Activated CD4-positive, alpha-beta T cell treated with anti-CD3 and anti-CD28 coated beads, Interleukin-2, amount 50 U/mL, for 4 hours (primary cell): ENCODE data around the gene BMPR2.
"Not testable (repeated sequence)": the region's sequence is repeated elsewhere in the genome, so short reads cannot be mapped to it uniquely, and the experiment has no call there.

Experiments used
- DNase-seq, 2 experiments: peaks; one replicate each; pipeline ENCODE4 v3.0.0-alpha.2; 2020

Gene BMPR2

DNA sequence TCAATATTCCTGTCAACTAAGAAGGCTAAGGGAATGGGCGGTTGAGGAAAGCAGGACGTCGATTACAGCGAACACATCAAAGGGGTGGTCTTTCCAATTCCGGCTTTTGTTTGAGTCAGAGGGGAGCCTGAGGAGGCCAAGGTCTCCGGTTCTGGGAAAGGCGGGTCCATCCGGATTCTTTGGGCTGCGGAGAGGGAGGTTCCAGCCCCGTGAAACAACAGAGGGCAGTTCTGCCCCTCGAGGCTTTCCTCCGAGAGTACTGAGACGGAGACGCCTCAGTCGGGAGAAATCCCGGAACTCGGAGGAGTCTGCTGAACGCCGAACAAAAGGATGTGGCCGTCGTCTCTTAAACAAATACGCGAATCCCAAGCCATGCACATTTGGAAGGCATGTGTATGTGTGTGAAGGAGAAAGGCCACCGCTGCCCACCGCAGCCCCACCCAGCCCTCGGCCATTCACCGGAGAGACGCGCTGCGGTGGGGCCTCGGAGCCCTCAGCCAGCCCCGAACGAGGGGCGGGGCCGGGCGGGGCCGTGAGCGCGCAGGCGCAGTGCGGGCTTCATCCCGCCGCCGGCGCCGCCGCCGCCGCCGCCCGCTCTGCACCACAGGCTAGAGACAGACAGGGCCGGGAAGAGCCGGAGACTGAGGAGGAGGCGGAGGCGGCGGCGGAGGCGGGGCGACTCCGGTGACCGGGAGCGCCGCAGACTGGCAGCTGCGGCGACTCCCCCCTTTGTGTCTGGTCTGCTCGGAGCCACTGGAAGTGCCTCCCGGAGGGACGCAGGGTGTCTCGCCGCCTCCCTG, at the start of gene BMPR2:
BMPR2 (plus strand) TSS at position 719 of the 800 bp plus-strand sequence. CDS start 1,148 bp downstream, outside the sequence.
- peak; percentile 72 to 75 for DNase-seq

GRCh38 chr2:202327858-202328257, 48.3 kb upstream of the BMPR2 start:
- DNase-seq = no peak

DNA sequence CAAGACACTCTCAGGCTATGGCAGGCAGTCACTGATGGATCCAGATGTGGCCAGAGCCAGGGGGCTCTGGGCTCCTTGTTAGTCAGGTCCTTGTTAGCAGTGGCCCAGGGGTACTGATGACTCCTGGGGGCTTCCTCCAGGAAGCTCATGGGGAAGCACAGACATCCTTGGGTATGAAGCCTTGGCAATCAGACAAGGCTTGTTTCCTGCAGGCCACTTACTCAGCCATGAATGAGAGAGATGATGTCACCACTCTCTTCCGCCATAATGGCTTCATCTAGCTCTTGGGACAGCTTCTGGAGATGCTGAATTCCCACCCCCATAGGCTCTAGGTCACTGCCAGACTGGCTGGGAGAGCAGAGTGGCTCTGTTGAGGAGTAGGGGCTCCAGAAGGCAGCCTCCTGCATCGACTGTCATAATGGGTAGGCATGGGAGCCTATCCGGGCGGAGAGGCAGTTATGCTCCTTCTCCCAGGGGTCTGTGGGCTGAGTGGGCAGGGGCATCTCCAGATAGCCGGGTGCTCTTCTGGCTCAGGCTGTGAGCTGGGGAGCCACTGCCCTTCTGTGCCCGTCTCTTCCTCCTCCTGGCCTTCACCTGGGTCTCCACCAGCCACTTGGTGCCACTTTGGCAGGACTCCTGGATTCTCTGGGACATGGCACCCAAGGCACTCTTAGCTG, 40.2 kb upstream of the BMPR2 start:
- DNase-seq = no peak

DNA sequence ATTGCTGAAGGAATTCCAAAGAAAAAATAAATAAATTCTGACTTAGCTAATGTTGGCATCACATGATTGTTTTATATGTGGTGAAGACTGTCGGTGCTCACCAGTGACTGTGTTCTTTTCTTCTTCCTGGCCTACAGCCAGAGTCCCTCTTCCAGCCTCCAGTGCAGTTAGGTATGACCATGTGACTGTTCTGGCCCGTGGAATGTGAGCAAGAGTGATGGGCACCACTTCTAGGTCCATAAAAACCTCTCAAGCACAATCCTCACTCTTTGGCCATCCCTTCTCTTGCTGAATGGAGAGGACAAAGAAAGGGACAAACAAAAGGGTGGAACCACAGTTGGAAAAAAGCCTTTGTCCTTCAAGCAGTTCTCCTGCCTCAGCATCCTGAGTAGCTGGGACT, 39.0 kb upstream of the BMPR2 start:
- no peak for DNase-seq

- no peak for DNase-seq
Observed at GRCh38 chr2:202337706-202338346, 38.3 kb upstream of the BMPR2 start.

DNA sequence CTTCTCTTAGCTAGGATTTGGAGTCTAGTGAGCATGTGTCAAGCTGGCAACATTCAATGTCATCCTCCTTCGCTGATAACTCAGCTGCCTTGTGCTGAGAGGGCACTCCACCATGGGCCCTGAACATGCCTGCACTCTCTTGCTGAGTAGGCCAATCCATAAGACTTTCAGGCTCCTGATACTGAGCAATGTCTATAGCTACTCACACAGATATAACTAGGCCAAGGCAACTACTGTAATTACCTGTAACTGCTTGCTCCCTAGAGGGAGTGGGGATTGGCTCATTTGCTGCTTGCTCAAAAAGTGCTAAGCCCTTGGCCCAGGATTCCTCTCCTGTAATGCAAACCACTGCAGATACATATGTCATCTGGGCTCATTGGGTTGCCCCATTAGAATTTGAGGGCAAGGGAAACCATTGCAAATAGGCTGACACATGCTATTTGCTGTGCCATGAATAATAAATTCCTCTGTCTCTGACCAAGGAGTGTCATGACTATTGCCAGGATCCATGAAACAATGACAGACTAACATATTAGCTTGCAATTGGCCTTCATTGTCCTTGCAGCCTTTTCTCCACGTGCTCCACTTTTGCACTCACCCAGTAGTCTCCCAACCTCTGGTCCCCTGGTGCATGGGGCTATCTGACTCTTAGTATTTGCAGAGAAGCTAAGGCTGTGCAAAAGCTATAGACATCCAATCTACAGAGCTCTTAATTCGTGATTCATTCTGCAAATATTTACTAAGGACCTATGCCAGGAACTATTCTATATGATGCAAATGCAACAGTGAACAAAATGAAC, 36.9 kb upstream of the BMPR2 start:
- no peak for DNase-seq

DNA sequence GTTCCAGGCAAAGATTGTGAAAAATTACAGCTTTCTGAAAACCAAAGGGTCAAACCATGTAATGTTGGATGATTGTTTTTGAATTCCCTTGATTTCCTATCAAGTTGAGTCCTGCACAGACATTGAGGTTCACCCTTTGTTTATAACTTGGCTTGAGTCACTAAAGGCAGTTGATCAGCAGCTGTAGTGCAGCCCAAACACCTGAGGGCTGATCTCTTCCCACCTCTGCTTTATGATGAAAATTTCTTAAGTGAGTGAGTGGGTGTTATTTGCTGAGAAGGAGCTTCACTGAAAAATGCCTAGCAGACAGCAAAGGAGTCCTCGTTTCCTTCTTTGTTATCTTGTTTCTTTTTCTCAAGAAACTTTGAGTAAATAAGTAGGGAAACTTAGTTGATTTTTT, 31.9 kb upstream of the BMPR2 start:
- no peak for DNase-seq

GRCh38 chr2:202346180-202346579, 29.9 kb upstream of the BMPR2 start:
- no peak for DNase-seq

- DNase-seq = no peak
Observed at GRCh38 chr2:202353430-202353829, 22.7 kb upstream of the BMPR2 start.

GRCh38 chr2:202355993-202356505, 20.1 kb upstream of the BMPR2 start:
- no peak for DNase-seq

GRCh38 chr2:202358924-202359323, 17.2 kb upstream of the BMPR2 start:
- DNase-seq = not testable (repeated sequence)

DNA sequence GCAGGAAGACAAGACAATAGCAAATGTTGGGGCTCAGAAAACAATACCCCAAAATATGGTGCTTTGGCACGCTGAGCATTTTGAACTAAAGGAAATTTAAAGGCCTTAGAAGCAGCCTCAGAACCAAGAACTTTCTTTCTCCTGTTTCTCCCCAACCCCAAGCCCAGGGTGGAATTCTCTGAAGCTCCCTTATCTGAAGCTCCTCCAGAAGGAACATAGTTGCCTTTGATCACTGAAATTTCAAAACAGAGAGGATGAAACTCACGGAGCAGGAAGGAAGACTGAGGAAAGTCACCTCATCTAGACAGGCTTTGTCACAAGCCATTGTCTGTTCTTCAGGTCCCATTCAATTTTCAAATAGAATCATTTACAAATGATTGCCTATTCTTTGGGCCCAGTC, 15.5 kb upstream of the BMPR2 start:
- no peak for DNase-seq

GRCh38 chr2:202361108-202361507, 15.0 kb upstream of the BMPR2 start:
- DNase-seq = no peak

DNA sequence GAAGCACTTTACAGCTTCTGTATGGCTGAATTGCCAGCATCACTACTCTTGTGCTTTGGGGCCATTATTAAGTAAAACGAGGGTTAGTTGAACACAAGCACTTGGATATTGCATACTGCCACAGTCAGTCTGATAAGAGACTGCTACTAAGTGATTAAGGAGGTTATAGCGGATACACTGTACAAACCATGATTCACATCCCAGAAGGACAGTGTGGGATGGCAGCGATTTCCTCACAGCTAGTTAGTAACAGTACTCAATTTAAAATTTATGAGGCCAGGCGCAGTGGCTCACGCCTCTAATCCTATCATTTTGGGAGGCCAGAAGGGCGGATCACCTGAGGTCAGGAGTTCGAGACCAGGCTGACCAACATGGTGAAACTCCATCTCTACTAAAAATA, 2.6 kb upstream of the BMPR2 start:
- DNase-seq = no peak

DNA sequence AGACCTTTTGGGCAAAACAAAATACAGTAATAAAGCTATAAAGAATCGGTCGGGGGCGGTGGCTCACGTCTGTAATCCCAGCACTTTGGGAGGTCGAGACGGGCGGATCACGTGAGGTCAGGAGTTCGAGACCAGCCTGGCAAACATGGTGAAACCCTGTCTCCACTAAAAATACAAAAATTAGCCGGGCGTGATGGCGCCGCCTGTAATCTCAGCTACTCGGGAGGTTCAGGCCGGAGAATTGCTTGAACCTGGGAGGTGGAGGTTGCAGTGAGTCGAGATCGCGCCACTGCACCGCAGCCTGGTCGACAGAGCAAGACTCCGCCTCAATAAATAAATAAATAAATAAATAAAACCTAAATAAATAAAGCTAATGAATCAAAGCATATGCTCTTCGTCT, 1.7 kb upstream of the BMPR2 start:
- DNase-seq = not testable (repeated sequence)

- DNase-seq = peak; percentile 40 to 41
Observed at GRCh38 chr2:202375033-202375608, 1.0 kb upstream of the BMPR2 start.

- DNase-seq = peak; percentile 18 to 29
Observed at GRCh38 chr2:202376460-202377206, 506 bp downstream of the BMPR2 start.

- no peak for DNase-seq
Observed at GRCh38 chr2:202377207-202377761, 1.2 kb downstream of the BMPR2 start.

GRCh38 chr2:202378001-202378400, 1.9 kb downstream of the BMPR2 start:
- DNase-seq = no peak

- DNase-seq = no peak
Observed at GRCh38 chr2:202378662-202379358, 2.7 kb downstream of the BMPR2 start.

DNA sequence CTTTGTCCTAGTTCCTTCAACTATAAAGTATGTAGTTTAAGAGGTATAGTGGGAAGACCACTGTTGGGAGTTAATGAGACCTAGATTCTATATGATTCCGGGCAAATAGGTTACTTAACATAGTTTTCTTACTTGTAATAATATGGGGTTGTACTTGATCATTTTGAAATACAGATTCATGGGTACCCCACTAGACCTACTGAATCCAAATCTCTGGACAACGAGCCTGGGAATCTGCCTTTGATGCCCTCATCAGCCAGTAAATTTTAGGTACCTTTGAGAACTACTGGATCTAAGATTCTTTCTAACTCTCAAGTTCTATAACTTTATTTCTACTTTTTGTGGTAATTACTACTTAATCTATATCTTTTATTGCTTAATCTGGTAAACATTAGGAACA, 6.6 kb downstream of the BMPR2 start:
- DNase-seq = no peak
